Myocyte (in vitro differentiated cells): ENCODE data around the gene MNS1. TPM values are rescaled to one million over a fixed set of nuclear protein-coding genes. Genes with fewer than 3 reads are reported as not detected.
"Not testable (repeated sequence)": the region's sequence is repeated elsewhere in the genome, so short reads cannot be mapped to it uniquely, and the experiment has no call there.

Experiments
- DNase-seq: peaks from one replicate; pipeline ENCODE4 v3.0.0-alpha.2; 2012; ENCODE audit warnings: low read depth
- total RNA-seq: library from RNA; depleted of rRNA; stranded (reverse); fragments of >200 nt; gene quantifications from 2 replicates; pipeline ENCODE4 v1.2.3, GENCODE V29; 2014

The MNS1 gene
- total RNA-seq, 1 donor from 2014 or later = 2.5 TPM

DNA sequence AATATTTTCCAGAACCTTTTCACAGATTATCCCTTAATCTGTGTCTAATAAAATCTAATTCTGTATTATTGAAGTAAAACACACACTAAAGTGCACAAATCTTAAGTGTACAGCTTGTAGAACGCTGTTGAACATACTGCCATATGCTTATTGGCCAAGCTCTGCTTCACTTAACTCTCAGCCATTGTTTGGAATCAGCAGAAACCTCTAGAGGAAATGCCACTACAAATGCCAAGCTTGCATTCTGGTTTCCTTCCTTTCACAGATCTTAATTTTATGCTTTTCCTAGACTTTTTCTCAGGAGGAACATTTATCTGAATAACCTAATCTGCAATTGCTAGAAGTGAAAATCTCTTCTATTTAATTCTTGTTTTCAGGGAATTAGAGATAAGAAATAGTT lies 10.1 kb downstream of the MNS1 start:
- no peak for DNase-seq

- no peak for DNase-seq
Measured at GRCh38 chr15:56445746-56446145, 19.2 kb downstream of the MNS1 start.

DNA sequence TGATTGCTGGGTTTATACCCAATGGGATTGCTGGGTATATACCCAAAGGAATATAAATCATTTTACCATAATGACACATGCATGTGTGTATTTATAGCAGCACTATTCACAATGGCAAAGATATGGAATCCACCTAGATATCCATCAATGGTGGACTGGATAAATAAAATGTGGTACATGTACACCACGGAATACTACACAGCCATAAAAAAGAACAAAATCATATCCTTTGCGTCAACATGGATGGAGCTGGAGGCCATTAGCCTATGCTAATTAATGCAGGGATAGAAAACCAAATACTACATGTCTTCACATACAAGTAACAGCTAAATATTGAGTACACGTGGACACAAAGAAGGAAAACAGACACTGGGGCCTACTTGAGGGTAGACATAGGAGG lies 22.6 kb downstream of the MNS1 start:
- DNase-seq = no peak

GRCh38 chr15:56440214-56440770 lies 24.6 kb downstream of the MNS1 start:
- no peak for DNase-seq

GRCh38 chr15:56432304-56432703 lies 32.6 kb downstream of the MNS1 start:
- no peak for DNase-seq

DNA sequence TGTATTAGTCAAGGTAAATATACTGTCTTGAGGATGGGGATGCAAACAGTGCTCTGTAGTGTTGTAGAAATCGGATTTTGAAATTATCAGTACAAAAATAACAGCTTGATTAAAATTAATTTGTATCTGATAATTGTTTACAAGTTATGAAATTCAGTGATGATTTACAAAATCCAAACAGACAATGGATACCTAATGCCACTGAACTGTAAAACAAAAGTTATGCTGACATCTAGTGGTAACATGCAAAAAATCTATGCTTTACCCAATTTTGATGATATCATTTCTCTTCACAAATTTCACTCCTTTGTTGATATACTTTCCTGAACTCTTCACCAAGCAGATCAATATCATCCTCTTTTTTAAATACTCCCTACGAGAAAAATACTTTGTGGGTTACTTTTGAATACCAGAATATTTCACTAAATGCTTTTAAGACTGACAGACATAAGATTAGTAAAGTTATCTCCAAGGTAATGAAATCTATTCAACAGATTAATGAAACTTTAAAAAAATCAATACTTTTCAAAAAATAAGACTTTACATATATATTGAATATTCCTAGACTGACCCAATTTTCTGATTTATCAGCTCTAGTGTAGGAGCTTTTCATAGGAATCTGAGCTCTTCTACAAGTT lies 36.0 kb downstream of the MNS1 start:
- peak; percentile 57 for DNase-seq

DNA sequence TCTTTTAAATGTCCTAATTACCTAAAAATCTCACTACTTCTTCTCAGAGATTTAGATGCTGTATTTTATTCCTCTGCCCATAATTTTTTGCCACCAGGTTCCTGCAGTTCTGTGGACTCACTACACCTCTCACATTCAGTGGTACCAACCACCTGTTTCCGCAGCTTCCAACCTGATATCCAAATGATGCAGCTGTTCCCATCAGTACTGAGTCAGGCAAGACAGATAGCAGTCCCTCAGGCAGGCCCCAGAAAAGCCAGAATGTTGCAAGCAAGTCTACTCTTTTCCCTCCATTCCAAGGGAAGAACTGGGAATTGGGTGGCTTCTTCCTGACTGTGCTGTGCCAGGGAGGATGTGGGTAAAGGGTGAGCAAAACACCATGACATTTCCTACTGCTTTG lies 39.0 kb downstream of the MNS1 start:
- DNase-seq = peak; percentile 62

DNA sequence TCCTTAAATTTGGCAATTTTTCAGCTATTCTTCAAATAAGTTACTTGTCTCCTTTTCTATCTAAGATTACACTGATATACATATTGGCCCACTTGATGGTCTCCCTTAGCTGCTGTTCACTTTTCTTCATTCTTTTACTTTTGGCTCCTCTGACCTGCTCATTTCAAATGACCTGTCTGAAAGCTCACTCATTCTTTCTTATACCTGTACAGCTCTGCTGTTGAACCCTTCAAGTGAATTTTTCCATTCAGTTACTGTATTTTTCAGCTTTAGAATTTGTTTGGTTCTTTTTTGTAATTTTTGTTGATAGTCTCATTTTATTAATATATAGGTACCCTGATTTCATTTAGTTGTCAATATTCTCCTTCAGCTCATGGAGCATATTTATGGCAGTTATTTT lies 39.7 kb downstream of the MNS1 start:
- DNase-seq = no peak

DNA sequence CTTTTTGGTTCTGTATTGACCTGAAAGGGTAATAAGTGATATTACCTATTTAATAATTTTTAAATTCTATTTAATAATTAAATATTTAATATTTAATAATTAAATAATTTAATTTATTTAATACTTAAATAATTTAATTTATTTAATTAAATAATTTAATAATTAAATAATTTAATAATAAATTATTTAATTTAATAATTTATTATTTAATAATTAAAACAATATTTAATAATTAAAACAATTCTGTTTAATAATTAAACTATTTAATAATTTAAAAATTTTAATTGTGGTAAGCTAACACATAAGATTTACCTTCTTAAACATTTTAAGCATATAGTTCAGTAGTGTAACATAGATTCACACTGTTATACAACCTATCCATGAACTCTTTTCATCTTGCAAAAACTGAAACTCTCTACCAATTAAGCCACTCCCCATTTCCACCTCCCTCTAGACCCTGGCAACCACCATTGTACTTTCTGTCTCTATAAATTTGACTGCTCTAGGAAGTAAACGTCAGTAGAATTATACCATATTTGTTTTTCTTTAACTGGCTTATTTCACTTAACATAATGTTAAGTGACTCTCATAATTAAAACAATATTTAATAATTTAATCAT lies 51.7 kb downstream of the MNS1 start:
- not testable (repeated sequence) for DNase-seq

GRCh38 chr15:56411122-56411749 lies 53.7 kb downstream of the MNS1 start:
- DNase-seq = no peak

- no peak for DNase-seq
Measured at GRCh38 chr15:56410721-56411120, 54.2 kb downstream of the MNS1 start.

GRCh38 chr15:56399209-56399608 lies 65.7 kb downstream of the MNS1 start:
- not testable (repeated sequence) for DNase-seq

GRCh38 chr15:56397325-56397724 lies 67.6 kb downstream of the MNS1 start:
- DNase-seq = not testable (repeated sequence)

- no peak for DNase-seq
Measured at GRCh38 chr15:56394909-56395308, 70.0 kb downstream of the MNS1 start.

DNA sequence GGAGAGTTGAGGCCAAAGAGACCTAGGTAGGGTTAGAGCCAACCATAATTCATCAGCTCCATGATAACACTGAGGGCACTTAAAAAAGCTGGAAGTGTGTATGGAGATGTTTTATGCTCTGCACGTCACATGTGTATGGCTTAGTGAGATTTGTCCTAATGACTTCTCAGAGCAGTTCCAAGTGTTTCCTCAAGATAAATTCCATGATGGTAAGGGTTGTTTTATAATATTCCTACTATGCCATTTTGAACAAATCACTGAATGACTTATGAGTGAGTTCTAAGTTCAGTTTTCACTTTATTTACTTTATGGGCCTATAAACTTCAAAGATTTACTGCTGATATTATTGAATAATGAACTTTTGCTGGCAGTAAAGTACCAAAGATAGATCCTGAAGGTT lies 71.7 kb downstream of the MNS1 start:
- DNase-seq = no peak

- DNase-seq = no peak
Measured at GRCh38 chr15:56390739-56391267, 74.1 kb downstream of the MNS1 start.

DNA sequence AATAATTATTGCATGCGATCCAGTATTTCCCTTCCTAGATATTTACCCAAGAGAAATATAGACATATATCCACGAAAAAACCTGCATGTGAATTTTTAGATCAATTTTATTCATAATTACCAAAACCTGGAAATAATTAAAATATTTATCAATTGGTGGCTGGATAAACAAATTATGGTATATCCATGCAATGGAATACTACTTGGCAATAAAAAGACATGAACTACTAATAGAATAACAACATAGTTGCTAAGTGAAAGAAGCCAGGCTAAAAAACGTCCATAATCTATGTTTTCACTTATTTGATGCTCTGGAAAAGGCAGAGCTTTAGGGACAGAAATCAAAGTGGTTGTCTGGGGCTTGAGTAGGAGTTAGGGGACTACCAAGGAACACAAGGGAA lies 79.0 kb downstream of the MNS1 start:
- DNase-seq = no peak

DNA sequence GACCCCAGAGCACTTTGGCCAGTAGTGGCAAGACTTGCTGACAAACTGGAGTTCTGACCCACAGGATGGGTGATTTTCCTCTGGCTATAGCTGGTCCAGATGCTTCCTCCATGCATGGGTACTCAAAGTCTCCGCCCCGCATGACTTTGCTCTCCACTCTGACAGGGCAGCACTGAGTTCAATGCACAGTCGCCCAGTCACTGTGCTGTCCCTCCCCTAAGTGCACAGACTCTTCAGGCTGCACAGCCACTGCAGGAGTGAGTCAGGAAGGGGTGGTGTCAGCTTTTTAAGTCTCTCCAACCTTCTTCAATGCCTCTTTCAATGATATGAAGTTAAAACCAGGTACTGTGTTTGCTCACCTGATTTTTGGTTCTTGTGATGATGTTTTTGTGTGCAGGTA lies 81.9 kb downstream of the MNS1 start:
- DNase-seq = no peak
